Inferior parietal cortex (tissue), 1 donor: ENCODE measurements around the gene IL5.
"Not testable (repeated sequence)": the region's sequence is repeated elsewhere in the genome, so short reads cannot be mapped to it uniquely, and the experiment has no call there.

ENCODE experiments used
- DNase-seq: peaks from one replicate; pipeline ENCODE4 v3.0.0-alpha.2; 2016; ENCODE audit errors: extremely low spot score

The IL5 gene

DNA sequence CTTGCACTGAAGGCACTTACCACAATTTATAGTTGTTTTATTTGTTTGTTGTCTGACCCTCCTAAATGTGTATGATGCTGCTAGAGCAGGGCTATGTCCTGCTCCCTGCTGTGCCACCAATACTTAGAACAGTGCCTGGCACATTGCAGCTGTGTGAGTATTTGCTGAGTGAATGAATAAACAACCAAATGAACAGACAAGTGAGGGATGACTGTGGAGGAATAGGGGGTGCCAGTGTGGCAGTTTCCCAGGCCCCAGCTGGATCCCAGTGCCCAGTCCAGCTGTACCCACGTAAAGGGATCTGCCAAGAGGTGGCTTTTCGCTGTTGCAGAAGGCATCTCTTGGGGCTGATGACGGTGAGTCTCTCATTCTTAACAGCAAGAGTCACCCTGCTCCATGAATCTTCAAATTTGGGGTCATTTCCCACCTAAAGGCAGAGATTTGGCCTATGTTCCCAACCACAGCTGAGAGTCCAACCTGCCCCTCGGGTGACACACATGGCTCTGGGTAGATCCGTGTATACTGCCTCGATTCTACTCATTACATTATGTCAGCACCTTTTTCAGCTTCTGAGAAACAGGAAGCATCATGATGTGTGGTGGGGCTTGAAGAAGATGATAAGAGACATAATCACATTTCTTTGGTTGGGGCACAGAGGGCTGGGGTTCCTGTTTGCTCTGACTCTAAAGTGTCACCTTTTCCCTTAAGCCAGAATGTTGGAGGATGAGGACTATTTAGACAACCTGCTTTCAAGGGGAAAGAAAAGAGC is 14.3 kb downstream of the IL5 start:
- no peak for DNase-seq

DNA sequence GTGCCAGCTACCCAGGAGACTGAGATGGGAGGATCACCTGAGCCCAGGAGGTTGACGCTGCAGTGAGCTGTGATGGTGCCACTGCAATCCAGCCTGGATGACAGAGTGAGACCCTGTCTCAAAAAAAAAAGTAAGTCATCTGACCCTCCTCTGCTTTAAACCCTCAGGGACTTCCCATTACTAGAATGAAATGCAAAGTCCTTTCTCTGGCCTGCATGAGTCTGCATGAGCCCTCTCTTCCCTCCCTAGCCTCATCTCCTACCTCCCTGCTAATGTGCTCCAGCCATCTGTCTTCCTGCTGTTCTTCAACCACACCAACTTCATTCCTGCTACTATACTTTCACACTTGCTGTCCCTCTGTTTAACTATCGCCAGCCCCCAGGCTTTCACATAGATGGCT is 15.3 kb downstream of the IL5 start:
- no peak for DNase-seq

DNA sequence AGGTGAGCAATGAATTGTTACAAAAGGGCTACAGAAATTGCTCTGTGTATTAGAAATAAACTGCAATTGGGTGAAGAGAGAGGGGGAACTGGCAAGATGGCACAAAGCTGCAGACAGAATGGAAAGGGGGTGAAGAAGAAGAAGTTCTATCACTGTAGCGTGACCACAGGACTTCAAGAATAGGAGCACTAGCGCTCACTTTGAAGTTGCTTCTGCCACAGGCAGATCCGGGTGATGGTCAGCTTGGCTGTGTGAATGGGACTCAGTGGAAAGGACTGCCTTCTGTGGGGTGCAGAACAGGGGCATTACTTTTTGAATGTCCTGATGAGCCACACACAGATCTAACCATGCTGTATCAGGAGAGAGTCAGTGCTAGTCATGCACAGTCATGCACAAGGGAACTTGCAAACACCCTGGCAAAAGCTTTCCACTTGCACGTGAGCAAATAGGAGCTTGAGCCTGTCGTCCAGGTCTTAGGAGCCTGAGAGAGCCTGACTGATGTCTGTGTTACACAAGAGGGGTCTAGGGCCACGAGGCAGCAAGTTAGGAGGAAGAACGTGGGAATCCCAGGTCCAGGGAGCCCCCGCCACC is 16.3 kb downstream of the IL5 start:
- DNase-seq, result no peak

DNA sequence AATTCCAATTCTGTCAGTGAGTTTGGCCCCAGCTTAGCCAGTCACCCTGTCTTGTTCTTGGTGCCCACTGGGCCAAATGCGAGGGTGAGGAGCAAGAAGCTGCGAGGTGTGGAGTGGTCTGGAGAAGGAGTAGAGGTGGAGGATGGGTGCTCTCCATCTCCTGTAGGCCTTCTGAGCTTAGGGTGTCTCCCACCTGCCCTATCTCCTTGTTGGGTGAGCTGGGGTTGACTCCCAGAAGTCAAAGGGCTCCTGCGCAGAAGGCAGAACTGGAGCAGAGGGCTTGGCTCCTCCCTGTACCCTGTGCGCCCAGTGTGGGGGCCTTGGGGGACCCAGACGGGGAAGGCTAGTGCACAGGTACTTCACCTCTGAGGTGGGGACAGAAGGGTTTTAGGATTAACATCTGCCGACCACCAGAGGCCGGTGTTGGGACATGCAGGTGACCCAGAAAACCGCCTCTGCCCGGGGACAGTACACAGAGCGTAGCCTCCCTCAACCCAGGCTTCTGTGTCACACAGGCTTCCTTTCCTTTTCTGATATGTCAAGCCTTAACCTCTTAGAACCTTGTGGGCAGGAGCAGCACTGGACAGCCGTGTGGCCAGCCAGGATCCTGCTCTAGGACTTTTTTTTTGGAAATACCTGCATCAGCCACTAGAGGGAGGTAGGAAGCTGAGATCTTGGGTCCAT is 16.9 kb downstream of the IL5 start:
- peak; percentile 87 for DNase-seq

DNA sequence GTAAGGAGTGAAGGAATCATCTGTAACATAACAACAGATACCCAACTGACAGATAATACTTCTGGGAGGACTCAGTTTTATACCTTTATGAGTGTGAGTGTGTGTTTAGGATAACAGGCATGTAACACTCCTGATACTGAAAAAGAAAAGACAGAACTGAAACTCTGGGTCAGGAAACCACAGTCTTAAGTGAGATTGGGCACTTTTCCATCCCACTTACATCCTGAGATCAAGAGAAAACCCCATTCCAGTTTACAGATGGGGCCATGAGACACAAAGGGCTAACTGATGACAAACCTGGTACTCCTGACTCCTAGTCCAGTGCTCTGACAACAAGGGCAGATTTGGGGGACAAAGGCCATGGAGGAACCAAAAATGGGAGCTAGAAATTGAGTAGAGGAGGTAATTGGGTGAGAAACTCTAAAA is 18.0 kb downstream of the IL5 start:
- DNase-seq, result no peak

DNA sequence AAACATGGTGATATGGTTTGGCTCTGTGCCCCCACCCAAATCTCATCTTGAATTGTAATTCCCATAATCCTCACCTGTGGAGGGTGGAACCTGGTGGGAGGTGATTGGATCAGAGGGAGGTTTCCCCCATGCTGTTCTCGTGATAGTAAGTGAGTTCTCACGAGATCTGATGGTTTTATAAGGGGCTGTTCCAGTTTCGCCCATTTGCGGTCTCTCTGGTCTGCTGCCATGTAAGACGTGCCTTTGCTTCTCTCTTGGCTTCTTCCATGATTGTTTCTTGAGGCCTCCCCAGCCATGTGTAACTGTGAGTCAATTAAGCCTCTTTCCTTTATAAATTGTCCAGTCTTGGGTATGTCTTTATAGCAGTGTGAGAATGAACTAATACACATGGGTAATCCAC is 18.4 kb downstream of the IL5 start:
- DNase-seq, result not testable (repeated sequence)

DNA sequence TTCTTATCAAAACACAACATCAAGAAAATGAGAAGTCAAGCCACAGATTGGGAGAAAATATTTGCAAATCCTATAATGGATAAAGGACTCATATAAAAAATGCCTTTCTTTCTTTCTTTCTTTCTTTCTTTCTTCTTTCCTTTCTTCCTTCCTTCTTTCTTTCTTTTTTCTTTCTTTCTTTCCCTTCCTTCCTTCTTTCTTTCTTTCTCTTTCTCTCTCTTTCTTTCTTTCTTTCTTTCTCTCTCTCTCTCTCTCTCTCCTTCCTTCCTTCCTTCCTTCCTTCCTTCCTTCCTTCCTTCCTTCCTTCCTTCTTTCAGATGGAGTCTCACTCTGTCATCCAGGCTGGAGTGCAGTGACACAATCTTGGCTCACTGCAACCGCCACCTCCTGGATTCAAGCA is 21.3 kb downstream of the IL5 start:
- DNase-seq, result not testable (repeated sequence)

DNA sequence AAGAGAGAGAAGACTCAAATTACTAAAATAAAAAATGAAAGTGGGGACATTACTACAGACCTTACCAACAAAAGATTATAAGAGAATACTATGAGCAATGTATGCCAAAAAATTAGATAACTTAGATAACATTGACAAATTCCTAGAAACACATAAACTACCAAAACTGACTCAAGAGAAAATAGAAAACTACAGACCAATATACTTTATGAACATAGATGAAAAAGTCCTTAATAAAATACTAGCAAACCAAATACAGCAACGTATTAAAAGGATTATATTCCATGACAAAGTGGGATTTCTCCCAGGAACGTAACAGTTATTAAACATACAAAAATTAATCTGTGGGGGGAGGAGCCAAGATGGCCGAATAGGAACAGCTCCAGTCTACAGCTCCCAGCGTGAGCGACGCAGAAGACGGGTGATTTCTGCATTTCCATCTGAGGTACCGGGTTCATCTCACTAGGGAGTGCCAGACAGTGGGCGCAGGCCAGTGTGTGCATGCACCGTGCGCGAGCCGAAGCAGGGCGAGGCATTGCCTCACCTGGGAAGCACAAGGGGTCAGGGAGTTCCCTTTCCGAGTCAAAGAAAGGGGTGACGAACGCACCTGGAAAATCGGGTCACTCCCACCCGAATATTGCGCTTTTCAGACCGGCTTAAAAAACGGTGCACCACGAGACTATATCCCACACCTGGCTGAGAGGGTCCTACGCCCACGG is 29.5 kb downstream of the IL5 start:
- not testable (repeated sequence) for DNase-seq

DNA sequence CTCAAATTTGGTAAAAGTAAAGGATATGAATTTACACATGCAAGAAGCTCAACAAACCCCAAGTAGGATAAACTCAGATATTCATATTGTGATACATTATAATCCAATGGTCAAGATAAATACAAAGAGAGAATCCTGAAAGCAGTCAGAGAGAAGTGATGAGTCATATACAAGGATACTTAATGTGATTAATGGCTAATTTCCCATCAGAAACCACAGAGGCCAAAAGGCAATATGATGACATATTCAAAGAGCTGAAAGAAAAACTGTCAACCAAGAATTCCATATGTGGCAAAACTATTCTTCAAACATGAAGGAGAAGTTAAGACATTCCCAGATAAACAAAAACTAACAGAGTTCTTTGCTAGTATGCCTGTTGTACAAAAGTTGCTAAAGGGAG is 33.2 kb downstream of the IL5 start:
- no peak for DNase-seq

DNA sequence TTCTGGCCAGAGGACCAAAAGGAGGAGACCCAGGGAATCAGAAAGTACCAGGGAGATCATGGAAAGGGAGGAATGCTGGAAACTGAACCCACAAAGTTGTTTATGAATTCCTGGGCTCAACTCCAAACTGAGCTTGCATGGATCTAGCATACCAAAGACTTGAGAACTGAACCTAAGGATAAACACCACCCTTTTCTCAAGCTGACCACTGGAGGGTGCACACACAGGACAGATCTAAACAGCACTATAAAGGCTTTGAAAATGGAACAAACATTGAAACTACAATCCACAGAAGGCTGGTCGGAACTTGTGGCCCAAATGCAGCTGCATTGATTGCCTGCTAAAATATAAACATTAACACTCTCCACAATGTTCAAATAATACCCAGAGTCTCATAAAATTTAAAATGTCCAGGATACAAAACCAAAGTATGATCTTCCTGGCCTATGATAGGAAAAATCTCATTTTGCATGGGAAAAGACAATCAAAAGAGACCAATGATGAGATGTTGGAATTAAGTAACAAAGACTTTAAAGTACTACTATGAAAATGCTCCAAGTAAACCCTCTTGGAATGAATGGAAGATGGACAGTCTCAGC is 37.1 kb downstream of the IL5 start:
- DNase-seq, result no peak

DNA sequence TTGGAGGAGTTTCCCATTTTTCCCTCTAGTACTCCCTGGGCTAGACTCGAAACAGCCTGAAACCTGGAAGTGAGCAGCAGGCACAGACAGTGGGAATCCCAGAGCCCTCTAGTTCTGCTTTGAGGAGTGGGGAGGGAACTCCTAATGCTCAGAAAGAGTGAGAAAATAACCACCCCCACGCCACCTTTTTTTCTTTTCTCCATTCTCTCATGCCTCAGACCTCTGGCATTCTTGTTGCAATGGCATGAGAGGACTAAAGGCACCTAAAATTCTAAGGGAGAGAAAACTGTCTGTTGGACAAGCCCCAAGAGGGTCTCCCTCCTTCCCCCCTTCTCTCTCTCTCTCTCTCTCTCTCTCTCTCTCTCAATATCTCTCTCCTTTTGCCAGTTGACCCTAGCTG is 37.7 kb downstream of the IL5 start:
- no peak for DNase-seq

DNA sequence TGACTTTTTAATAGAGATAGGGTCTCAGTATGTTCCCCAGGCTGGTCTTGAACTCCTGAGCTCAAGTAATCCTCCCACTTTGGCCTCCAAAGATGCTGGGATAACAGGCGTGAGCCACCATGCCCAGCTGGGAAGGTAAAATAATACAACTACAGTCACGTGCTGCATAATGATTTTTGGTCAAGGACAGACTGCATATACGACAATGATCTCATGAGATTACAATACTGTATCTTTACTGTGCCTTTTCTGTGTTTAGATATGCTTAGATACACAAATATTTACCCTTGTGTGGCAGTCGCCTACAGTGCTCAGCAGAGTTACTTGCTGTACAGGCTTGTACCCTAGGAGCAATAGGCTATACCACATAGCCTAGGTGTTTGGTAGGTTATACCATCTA is 38.6 kb downstream of the IL5 start:
- no peak for DNase-seq

DNA sequence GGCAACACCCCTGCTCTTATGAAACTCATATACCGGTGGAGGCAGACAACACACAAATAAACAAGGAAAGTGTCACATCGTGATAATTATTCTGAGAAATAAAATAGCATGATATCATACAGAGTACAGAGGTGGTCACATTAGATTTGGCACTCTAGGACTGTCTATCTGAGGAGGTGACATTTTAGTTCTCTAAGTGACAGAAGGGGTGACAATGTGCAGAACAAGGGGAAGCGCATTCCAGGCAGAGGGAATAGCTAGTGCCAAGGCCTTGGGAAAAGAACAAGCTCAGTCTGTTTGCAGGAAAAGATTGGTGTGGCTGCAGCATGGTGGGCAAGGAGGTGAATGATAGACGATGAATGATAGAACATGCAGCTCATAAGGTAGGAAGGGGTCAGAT is 40.1 kb downstream of the IL5 start:
- no peak for DNase-seq

DNA sequence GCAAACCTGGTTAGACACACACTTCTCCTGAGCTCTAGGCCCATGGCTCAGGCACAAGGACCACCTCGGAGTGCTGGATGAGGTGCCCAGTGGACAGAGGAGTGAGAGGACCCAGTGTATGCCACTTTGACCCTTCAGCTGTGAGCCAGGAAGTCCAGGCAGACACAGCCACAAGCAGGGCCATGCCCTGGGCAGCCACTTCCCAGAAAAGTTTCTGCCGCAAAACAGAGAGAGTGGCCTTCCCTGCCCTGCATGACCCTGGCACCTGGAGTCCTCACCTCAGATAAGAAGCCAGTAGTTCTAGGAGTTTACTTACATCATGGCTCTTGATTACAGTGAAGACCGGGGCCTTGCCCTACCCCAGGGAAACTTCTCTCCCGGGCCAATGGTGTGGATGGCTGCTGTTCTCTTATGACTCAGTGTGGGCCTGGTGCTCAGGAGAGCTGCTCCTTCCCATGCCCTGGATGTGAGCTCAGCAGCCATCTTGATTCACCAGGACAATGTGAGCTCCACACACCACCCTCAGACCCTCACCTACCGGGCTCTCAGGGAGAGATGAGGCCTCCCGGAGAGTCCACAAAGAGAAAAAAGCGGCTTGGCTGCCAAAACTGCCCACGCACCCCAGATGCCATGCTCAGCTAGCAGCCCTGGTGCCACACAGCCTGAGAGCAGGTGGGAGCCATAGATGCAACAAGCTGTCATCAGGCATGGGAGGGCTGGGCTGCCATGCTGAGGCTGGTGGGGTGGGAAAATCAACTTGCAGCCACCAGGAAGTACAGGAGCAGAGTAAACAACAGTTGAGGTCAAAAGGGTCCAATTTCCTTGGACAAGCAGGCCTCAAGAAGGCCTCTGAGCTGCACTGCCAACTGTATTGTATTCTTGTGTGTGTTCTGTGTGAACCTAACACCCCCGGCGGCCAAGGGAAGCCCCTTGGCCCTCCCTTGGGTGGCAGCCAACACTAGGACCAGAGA is 41.1 kb downstream of the IL5 start:
- no peak for DNase-seq

DNA sequence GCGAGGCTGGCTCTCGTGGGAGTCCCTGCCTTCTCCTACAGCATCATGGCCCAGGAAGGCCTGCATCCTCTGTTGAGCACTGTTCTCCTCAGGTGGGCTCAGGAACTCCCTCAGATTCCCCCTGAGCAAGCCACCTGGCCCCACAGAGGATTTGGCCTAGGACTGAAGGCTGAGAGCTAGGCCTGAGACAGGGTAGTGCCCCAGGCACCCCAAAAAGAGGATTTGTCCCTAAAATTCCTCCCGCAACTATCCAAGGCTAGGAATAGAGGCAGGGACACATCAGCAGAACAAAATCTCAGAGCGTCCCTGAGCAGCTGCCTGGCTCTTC is 41.7 kb downstream of the IL5 start:
- no peak for DNase-seq

DNA sequence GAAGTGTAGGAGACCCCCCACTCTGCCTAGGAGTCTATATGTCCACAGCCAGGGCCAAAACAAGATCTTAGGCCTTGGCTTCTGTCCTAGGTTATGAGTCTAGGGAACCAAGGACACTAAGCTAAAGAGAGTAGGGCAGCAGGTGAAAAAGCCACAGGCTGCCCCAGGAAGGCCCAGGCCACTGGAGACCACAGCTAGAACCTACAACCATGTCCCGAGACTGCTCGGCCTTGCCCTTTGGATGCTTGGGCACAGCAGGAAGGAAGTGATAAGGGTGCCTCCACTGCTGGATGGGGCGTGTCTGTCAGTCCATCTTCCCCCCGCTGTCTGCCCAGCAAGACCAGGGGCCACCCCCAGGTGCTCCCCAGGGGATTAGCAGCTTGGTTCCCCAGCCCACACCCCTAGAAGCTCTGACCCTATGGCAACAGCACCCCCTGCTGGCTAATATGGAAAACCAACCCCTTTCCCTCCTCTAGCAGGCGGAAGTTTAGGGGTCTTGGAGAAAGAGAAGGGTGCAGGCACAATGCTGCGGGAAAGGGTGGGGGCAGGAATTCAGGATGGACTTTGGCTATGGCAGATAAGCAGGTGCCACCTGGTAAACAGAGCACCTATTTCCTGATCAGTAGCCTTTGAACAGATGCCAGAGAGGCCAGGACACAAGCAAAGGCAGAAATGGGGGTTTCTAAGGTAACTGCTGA is 42.2 kb downstream of the IL5 start:
- DNase-seq, result peak; percentile 84

DNA sequence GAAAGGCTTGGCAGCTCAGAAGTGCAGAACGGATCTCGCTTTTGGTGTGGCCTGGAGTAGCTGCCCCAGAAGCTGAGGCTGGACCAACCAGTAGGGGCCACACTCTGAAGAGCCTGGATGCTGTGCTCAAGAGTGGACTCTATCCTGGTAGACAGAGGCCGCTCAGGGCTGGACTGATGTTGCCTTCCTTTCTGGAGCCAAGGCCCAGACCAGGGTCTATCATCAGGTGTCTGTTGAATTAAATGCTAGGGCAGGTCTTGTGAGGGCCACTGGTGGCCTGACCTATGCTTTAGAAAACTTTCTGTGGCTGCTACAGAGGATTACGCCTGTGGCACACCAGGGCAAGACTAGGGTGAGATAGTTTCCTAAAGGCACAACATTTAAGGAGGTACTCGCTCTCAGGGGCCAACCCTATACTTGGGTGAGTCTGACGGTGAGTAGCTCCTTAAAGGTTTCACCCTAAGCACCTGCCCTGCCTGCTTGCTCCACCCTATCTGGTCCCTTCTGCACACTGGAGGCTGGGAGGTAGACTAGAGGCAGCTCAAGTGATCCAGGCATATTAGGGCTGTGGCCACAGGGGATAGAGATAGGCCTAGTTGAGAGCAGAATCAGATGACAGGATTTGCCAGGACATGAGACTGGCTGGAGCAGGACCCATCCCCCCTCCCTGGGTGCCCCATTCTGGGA is 42.9 kb downstream of the IL5 start:
- no peak for DNase-seq

DNA sequence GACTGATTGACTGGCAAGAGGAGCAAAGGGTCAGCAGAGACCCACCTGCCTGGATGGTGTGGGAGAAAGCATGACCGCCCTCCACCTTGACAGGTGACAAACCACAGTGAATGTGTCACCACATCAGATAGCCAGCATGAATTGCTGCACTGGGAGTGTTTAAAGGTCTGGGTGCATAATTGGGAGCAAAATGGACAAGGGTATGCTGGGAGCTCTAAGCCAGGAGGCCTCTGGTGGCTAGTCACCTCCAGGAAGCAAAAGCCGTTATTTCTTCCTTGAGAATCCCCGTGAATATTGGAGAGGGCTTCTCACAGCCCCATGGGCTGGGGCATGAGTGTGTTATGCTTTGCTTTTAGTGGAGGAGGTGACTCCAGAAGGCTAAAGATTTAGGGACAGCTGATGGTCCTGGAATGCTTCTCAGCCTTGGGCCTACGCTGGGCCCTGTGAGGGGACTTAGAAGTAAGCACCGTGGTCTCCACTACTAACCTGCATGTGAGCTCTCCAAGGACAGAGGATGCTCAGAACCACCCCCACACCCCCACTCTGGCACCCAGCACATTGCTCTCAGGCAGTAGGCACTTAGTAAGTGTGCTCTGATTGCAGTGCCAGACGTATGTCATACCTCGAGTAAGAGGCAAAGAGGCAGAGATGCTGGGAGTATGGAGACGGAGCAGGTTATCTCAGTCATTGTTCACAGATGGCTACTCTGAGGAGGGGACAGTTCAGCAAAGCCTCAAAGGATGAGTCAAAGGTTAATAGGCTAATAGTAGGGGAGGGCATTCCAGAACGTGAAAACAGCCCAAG is 43.7 kb downstream of the IL5 start:
- no peak for DNase-seq

DNA sequence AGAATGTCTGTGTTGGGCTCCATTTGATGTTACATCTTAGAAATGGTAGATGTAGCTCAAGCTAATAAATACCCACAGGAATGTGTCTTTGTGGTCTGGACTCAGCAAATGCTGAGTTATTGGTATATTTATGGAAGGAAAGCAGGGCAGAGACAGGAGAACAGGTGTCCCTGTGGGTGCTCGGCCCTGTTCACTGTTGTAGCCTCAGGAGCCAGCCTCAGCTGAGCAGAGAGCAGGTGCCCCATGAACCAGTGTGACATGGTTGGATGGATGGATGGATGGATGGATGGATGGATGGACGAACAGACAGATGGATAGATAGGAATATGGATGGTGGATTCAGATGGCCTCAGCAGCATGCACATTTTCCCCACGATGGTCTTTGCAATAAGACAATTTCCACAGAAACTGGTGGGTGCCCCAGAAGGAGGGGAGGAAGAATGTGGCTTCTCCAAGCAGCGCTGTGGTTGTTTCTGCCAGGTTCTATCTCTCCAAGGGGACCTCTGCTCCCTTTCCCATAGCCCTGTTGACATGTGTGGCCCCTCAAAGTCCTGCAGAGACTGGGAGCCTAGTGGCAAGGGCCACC is 44.5 kb downstream of the IL5 start:
- DNase-seq, result no peak
